Left renal cortex interstitium (tissue), 4 donors: Measurements from ENCODE around the gene EPHX1. TPM values are rescaled to one million over a fixed set of nuclear protein-coding genes. Genes with fewer than 3 reads are reported as not detected.

ENCODE experiments used
- DNase-seq, 4 donors: peaks; one replicate each; pipeline ENCODE4 v3.0.0-alpha.2; 2013; ENCODE audit warnings: low read depth in 4 of 4, low spot score in 2 of 4, missing footprints in 1 of 4
- polyA plus RNA-seq, 4 donors: library from polyadenylated mRNA; unstranded; fragments of 120-200 nt; gene quantifications; one replicate each; pipeline ENCODE4 v1.2.1, GENCODE V29; 2013; ENCODE audit not compliant: insufficient read length in 4 of 4

Gene EPHX1
- polyA plus RNA-seq, 4 donors: 54.5 to 66.5 (median 57.6) TPM

DNA sequence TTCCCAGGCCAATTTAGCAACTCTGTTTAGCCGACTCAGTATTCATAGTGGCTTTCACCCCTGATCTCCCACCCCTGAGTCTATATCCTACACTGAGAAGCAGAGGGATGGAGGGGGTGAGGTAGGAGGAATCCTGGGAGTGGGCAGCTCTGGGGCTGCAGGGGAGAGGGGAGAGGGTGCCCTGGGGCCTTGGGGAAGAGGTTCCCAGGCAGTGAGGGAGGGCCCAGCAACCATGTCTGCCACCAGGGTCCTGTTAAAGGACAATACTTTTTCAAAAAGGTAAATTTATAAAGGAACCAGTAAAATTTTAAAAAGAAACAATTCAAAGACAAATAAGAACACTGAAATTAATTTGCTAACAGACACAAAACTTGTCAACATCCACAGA, 30.3 kb downstream of the EPHX1 start:
- no peak for DNase-seq

DNA sequence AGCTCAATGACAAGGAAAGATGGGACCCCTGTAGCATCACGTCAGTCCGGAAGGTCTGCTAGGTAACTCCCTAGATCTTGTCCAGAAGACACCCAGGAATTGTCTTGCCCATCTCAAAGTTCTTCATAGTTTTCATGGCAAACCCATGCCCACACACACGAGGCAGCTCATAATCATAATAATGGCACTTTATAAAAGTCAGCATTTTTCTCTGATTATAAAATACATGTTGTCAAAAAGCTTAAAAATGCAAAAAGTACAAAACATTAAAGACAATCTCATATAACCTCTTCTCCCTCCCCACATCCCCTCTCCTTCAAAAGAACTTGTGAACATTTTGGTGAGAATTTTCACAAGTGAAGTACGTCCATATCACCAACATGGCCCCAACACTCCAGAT, 30.8 kb downstream of the EPHX1 start:
- DNase-seq: no peak

DNA sequence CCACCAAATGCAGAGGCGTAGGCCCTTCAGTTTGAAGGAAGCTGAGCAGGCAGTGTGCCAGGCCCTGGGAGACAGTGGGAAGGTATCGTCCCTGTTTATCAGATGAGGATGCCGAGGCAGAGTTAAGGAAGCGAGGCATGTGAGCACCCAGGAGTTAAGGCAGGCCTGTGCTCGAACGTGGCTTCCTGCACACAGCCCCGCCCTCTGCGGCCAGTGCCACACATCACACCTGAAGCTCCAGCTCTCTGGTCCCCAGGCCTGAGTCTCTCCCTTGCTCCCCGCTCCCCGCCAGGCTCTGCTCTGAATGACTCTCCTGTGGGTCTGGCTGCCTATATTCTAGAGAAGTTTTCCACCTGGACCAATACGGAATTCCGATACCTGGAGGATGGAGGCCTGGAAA, 32.1 kb downstream of the EPHX1 start:
- no peak for DNase-seq

DNA sequence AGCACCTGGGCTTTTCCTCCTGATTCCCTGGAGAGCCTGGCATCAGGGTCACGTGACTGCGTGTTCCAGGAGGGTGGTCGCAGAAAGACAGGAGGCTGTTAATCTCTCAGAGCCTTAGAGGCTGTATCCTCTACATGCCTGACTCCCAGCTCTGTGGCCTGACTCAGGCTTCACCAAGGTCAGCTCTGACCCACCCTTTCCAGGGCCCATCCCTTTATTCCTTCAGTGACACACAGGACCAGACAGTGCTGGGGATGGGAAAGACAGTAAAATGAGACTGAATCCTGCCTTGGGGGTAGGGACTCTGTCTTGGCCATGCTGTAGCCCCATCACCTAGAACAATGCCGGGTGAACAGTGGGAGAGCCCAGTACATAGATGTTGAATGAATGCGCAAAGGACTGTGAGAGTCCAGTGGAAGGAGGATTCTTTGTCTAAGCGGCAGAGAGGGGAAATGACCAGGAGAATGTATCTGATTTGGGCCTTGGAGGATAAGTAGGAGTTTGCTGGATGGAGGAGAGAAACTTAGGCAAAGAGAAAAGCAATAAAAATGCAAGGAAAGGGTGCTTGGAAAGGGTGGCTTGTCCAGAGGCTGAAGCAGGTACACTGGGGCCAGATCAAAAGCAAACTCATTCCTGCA, 33.0 kb downstream of the EPHX1 start:
- no peak for DNase-seq

DNA sequence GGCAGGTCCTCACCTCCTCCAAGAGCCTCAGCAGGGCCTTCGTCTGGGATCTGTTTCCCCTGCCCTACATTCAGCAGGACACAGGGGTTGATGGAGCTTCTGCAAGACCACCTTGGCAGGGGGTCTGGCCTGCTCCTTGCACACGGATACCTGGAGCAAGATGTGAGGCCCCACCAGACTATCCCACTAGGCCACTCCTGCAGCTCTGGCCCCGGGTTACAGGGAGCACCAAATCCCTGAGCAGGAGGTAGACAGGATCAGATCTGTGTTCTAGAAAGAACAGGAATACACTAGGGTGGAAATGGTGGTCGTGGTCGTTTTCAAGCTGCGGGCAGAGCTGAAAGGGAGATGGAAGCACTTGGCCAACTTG, 33.5 kb downstream of the EPHX1 start:
- DNase-seq: no peak

DNA sequence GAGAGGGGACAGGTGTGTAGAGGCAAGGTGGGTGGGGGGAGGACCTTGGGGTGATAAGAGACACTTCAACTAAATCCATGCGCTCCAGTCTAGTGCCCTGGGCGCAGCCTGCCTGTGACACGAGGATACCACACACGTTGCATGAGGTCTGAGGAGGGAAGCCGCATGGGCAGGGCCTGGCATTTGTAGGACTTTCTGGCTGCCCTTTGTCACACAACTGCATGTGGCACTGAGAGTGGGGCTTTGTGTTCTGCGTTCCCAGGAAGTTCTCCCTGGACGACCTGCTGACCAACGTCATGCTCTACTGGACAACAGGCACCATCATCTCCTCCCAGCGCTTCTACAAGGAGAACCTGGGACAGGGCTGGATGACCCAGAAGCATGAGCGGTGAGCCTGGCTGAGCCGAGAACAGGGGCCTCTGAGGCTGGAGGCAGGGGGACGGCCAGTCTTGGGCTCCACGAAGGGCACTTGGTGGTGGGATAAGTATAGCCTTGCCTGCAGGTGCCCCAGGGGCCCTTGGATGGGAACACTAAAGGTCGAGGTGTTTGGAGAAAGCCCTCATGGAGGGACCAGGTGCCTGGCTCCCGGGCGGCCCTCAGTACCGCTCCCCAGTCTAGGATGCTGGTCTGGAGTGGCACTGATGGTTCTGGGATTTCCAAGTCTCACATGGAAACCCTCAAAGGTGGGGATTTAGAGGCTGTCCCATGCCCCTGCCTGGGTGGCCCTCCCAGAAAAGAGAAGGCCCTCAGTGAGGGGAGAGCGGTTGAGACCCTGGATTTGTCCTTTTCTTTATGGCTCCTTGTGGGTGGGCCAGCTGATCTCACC, 34.5 kb downstream of the EPHX1 start:
- DNase-seq: no peak

DNA sequence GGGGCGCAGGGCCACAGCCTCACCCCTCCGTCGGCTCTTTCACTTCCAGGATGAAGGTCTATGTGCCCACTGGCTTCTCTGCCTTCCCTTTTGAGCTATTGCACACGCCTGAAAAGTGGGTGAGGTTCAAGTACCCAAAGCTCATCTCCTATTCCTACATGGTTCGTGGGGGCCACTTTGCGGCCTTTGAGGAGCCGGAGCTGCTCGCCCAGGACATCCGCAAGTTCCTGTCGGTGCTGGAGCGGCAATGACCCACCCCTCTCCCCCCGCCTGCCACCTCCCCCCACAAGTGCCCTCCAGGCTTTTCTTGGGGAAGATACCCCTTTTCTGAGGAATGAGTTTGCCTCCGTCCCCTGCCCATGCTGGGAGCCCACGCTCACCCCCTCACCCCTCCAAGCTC, 35.2 kb downstream of the EPHX1 start:
- no peak for DNase-seq

DNA sequence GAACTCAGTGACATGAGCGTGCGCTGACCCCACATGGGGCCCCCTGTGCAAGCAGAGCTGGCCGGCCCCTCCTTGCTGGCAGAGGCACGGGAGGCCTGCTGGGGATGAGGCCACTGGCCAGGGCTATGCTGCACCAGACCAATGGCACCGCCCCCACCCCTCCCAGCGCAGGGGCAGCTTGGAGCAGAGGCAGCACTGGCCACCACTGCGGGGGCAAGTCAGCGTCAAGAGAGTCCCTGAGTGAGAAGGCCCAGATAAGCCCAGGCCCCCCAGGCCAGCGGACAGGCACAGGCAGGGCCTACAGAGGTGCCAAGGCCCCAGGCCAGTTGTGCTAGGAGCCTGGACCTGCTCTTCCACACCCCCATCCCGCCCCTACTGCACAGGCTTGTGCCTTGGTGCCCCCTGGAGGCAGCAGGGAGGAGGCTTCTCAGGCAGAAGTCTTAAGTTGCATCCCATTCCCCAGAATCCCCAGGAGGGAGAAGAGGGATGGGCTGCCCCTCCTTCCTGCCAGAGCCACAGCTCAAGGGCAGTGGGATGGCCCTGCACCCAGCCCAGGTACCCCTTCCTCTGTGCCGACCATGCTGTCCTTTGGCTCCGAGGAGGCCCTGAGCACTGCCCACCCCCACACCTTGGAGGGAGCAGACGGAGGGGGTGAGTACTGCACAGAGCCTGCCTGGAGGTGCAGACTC, 35.8 kb downstream of the EPHX1 start:
- DNase-seq: peak in 1 of 4 donors; percentile 72

DNA sequence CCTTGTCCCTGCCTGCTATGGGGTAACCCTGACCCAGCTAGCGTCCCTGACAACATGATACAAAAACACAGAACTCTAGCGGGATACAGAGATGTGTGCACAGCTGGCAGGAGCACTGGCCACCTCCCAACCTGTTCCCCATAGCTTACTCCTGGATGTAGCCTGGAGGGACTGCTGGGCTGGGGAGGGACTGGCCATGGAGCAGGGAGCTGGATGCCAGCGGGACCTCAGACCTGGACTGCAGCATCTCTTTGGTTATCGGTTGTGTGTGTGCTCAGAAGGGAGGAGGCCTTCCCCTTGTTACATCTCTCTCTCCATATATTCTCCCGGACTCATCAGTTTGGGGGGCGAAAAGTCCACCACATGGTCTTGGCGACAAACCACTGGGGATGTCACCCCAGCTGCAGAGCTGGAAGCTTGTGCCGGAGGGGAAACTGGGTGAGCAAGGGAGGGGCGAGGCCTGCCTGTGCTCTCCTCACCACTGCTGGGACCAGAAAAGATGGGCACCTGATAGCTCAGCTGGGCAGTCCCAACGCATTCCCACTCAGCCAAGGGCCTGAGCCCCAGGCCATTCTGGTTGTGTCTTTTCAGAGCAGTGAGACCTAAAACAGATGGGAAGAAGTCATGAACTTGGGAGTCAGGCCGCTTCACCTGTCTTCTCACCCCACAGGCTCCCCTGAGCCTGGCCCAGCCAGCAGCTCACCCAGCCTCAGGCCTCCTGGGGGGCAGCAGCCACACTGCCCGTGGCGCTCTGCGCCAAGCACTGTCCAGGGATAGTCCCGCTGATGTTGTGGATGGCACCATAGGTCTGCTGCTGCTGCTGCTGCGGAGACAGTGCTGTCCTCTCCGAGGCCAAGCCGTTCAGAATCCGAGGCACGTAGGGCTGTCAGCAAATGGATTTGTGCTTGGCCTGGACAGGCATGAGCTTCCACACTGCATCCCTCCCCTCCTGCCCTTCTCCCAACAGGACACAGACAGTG, 36.7 kb downstream of the EPHX1 start:
- no peak for DNase-seq

DNA sequence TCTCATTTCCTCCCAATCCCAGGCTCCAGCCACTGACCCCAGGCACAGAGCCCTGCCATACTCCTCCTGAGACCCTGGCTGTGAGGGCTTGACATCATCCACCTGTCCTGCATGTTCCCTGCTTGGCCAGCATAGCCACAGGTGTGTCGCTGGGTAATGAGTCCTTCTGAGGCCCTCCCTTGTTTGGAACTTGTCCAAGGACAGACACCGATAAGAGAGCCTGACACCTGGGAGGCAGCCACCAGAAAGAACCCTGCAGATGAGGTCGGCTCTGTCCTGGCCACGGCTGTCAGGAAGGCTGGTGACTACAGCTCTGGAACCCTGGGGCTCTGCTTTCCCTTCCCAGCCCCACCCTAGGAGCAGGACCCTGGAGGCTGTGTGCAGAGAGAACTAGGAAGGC, 37.7 kb downstream of the EPHX1 start:
- no peak for DNase-seq

DNA sequence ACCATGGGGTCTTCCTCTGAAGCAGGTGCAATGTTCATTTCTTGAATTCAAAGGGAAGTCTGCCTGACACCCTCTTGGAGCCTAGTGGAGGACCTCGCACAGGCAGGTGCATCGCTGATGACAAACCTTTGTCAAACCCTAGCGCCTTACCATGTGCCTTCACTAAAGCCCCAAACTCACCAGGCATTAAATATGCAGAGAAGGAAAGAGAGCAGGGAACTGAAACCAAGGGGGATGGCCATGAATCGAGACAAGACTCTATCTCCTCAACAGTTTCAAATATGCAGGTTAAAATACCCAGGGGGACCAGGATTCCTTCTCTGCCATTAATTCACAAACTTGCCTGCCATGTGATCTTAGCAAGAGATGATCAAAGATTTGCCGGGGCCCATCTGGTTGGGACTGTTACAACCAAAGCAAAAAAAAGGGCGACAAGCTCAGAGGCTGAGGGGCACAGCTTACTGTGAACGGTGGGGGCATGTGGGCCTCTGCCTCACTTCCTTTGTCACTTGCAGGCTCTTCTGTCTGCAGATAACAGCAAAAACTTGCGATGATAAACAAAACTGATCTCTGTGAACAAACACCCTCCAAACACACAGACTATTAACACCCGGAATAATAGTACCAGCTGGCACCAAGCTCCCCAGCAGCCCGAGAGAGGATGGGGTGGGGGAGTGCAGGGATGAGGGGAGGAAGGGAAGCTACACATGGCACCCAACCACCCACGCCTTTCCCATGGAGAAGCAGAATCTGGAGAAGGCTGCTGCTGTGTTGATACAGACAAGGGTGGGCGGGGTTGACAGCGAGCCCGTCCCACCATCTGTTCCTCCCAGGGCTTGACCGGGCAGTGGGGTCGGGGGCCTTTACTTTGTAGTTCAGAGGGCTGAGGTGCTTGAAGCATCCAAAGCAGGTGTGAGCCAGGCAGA, 38.4 kb downstream of the EPHX1 start:
- no peak for DNase-seq

DNA sequence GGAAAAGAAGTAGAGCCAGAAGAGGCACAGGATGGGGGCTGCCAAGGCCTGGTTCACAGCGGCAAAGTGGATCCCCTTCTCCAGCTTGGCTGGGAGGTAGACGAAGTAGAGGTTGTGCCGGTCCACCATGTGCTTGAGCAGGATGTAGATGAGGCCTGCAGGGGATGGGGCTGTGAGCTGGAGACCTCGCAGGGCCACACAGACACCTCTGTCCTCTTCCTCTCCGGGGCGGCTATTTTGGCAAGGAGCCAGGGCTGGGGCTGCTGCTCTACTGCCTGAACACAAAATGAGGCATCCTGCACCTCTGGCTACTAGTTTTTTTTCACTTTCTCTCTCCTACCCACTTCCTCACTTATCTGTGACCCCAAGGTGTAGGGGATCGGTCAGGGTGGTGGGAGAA, 40.0 kb downstream of the EPHX1 start:
- DNase-seq: no peak

DNA sequence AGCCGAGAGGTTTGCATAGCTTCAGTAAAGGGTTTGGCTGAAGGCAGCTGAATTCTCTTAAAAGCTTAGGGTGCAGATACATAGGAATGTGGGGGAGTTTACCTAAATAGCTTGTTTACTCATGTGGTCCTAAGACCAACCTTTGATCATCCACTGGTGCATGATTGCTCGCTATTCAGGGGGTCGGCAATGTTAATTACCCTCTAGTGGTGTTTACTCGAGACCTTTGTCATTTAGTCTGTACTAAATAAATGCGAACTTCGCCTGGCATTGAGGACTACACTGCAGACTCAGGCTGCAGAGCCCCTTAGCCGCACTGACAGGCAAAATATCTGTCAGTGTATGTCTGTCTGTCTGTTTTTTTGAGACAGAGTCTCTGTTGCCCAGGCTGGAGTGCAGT, 40.4 kb downstream of the EPHX1 start:
- DNase-seq: no peak

DNA sequence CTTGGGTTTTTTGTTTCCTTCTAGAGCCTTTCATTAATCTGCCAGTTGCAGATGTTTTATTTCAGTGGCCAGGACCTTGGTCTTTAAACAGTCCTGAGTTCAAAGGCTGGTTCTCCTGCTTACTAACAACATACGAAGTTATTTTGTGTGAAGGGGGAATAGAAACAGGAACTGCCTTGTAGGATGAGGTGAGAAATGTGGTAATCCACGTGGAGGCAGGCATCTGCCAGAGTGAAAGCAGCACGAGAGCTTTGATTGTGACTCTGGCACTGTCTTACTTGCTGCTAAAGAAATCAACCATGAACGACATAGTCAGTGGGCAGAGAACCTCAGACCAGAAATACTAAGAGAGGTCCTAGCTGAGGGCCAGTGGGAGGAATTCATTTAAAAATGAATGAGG, 41.9 kb downstream of the EPHX1 start:
- DNase-seq: no peak

DNA sequence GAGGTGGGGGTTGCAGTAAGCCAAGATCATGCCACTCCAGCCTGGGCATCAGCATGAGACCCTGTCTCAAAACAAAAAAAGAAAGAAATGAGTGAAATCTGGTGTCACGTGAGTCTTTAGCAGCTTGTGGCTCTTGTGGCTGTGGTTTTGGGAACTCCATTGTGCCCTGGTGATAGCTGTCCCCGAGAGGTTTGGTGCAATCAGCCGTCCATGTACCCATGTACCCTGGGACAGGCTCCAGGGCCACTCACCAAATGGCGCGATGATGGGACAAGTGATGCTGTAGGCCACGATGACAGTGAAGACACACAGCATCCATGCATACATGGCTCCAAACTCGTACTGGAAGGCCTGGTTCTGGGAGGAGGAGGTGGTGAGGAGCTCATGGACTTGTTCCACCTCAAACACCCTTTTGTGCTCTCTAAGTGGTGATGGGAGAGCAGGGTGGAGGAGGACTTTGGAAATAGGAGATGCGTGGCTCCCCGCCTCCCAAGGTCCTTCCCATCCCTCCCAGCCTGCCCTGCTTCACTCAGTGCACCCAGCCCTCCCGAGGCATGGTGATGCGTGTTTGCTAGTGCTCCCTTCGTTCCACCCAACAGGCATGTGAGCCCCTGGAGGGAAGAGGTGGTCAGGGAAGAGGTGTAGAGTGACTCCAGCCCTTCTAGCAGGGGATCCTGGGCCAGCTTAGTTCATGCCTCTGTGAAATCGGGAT, 42.6 kb downstream of the EPHX1 start:
- DNase-seq: no peak

DNA sequence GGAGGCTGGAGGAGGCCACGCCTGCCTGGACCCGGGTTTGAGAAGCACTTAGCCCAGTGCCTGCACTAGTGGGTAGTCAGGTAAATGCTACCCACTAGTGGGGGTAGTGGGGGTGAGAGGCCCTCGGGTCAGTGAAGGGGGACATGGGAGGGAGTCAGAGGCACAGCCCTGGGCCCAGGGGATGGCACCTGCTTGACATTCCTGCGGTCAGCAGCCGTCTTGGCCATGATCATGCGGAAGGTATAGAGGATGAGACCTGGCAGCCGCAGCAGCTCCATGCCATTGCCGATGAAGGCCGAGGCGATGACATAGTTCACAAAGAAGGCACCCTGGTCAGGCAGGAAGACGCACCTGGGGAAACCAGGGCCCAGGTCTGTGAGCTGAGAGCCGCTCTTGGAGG, 43.5 kb downstream of the EPHX1 start:
- no peak for DNase-seq

DNA sequence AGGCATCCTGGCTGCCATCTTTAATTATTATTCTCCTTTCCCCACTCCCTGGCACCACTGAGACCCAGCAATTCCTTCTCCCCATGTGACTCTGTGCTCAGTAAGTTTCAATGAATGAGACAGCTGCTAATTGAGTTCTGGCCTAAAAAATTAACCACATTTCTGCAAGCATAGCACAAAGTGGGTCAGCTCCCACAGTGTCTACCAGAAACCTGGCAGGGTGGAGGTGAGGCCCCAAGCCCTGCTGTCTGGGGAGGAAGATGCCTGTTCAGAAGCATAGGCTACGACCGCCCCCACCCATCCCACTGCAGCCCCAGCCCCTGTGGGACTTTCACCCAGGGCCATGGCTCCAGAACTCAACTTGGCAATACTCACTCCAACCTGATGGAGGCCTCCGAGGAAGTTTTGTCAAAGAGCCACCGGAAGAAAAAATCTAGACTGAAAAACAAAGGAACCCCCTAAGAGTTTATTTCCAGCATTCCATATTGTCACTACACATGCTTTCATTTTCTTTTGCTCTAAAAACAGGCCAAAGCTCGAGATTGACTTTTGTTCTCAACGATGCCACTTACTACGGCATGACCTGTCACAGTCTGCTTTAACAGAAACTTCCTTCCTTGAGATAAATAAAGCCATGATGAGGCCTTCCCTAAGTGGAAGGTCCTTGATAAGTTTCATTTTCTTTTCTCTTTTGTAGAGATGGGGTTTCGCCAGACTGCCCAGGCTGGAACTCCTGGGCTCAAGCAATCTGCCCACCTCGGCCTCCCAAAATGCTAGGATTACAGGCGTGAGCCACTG, 45.8 kb downstream of the EPHX1 start:
- no peak for DNase-seq

DNA sequence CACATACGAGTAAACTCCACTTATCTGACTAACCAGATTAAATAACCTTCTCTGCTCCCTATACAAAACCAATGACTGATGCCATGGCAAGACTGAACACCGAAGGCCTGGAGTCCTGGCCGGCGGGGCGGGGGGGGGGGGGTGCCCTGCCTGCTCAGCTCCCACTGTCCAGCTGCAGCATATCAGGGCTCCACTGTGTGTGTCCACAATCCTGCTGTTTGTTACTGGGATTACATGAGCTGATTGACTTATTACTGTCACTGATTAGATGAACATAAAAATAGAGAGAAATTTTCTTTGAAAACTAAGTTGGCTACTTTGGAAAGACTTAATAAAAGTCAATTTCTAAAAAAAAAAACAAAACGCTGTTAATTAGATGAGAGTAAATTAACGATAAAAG, 47.3 kb downstream of the EPHX1 start:
- no peak for DNase-seq
